ENCODE measurements around the gene RNU11. TPM values are rescaled to one million over a fixed set of nuclear protein-coding genes. Genes with fewer than 3 reads are reported as not detected.
"Not testable (repeated sequence)": the region's sequence is repeated elsewhere in the genome, so short reads cannot be mapped to it uniquely, and the experiment has no call there.

Gene RNU11
- total RNA-seq, 1 experiment from 2014 or later = not detected

- Histone ChIP-seq H3K4me3 (no peak overlapping the region), H3K9me3 (replicated peaks) (no peaks in the 10 kb centered on the region), H3K4me1 (no peaks in the 10 kb centered on the region), H3K36me3 (peaks cover 12% of the 10 kb centered on the region; the same call in 1 of the 2 replicates), H3K27me3 (no peaks in the 10 kb centered on the region), H3K27ac (no peak overlapping the region)
- no peak for DNase-seq
Observed at GRCh38 chr1:28682840-28683239, 34.4 kb downstream of the RNU11 start.

GRCh38 chr1:28684937-28685336, 36.5 kb downstream of the RNU11 start:
- no peaks in the 10 kb centered on the region for H3K4me1 ChIP-seq
- no peaks in the 10 kb centered on the region for H3K9me3 ChIP-seq (replicated peaks)
- H3K27ac ChIP-seq = no peak overlapping the region
- no peaks in the 10 kb centered on the region for H3K27me3 ChIP-seq
- DNase-seq = no peak
- H3K4me3 ChIP-seq = no peak overlapping the region
- H3K36me3 ChIP-seq = peaks cover 12% of the 10 kb centered on the region; the same call in 1 of the 2 replicates

- H3K4me1 ChIP-seq; H3K4me3 ChIP-seq; H3K27me3 ChIP-seq; H3K9me3 ChIP-seq (replicated peaks); H3K27ac ChIP-seq; DNase-seq: not testable (repeated sequence)
- H3K36me3 ChIP-seq = peaks cover 32% of the 10 kb centered on the region
Observed at GRCh38 chr1:28691627-28692026, 43.2 kb downstream of the RNU11 start.

Other genes with a start within 250 kb of the RNU11 start
- 70.1 and 70.2 TPM in 2 replicates for gene RCC1, start 142.6 kb upstream of the RNU11 start, total RNA-seq (2014; rRNA removed; shearing (Covaris generic))
- gene TRNAU1AP, start 95.5 kb upstream of the RNU11 start, total RNA-seq (2014; rRNA removed; shearing (Covaris generic)) = 24.7 and 28.4 TPM in 2 replicates
- not detected in 2 replicates for gene RAB42, start 56.3 kb upstream of the RNU11 start, total RNA-seq (2014; rRNA removed; shearing (Covaris generic))
- gene TAF12, start 5.5 kb upstream of the RNU11 start, total RNA-seq (2014; rRNA removed; shearing (Covaris generic)) = 36.5 and 39.6 TPM in 2 replicates
- 10.0 and 10.6 TPM in 2 replicates for gene GMEB1, start 20.2 kb downstream of the RNU11 start, total RNA-seq (2014; rRNA removed; shearing (Covaris generic))
- gene YTHDF2, start 88.3 kb downstream of the RNU11 start, total RNA-seq (2014; rRNA removed; shearing (Covaris generic)) = 105 and 116 TPM in 2 replicates
- 58.0 and 60.2 TPM in 2 replicates for gene OPRD1, start 163.6 kb downstream of the RNU11 start, total RNA-seq (2014; rRNA removed; shearing (Covaris generic))

Data from SJCRH30 (cell line).